Mucosa of descending colon (tissue), 3 donors: ENCODE results near the gene APBB2. TPM values are rescaled to one million over a fixed set of nuclear protein-coding genes. Genes with fewer than 3 reads are reported as not detected.

ENCODE experiments used
- ATAC-seq: fragments of 200-7000 bp; cut with Tn5 transposase; one replicate; pipeline ENCODE4 v1.9.1; 2020; ENCODE audit warnings: mild to moderate bottlenecking, moderate library complexity
- DNase-seq, 3 donors: peaks; one replicate each; pipeline ENCODE4 v3.0.0-alpha.2; 2020
- H3K36me3 ChIP-seq: fragments of 200-600 bp; one replicate; pipeline ENCODE4 v1.8.0; 2021; ENCODE audit warnings: low read depth, mild to moderate bottlenecking
- H3K4me1 ChIP-seq: fragments of 200-600 bp; one replicate; pipeline ENCODE4 v1.8.0; 2021; ENCODE audit warnings: low read depth, mild to moderate bottlenecking
- H3K4me3 ChIP-seq: fragments of 200-600 bp; one replicate; pipeline ENCODE4 v1.8.0; 2021; ENCODE audit warnings: mild to moderate bottlenecking
- H3K9me3 ChIP-seq: fragments of 200-600 bp; one replicate; pipeline ENCODE4 v1.8.0; 2021; ENCODE audit warnings: mild to moderate bottlenecking
- intact Hi-C, 2 donors: fragments of 100-400 bp; cut with DNase I in 1 of 2; cut with micrococcal nuclease in 1 of 2; formaldehyde crosslinking; loops; one replicate each; pipeline versions ENCODE4 v1.11.0 to v1.11.1; 2022; cut with DNase I, micrococcal nuclease
- total RNA-seq, 3 donors: library from RNA; stranded (reverse); fragmentation: NEBNext Ultra II Directional in 2 of 3; extraction: Animal tissue kit (Norgen Biotek cat#: 25700) in 2 of 3; gene quantifications; one replicate each; pipeline versions ENCODE4 v1.2.1 to v1.2.4, GENCODE V29; 2021 to 2023
- TF ChIP-seq, protein P1 (sequence below): fragments of 200-600 bp; IDR thresholded peaks from one replicate; pipeline ENCODE4 v1.8.0; 2022; ENCODE audit warnings: antibody characterized with exemption, mild to moderate bottlenecking
- donor health status: DM: no; HTN: no; CAD: no; lungs with moderate emphysema.
- donor health status: DM: no; HTN: no; CAD: no.
- donor health status: DM: no; HTN: yes; CAD: no.

The APBB2 gene
- total RNA-seq, 3 donors from 2014 or later: 26.3 to 68.3 (median 29.6) TPM

GRCh38 chr4:41122309-41122708 lies 92.0 kb downstream of the APBB2 start:
- TF ChIP-seq, protein P1, sequence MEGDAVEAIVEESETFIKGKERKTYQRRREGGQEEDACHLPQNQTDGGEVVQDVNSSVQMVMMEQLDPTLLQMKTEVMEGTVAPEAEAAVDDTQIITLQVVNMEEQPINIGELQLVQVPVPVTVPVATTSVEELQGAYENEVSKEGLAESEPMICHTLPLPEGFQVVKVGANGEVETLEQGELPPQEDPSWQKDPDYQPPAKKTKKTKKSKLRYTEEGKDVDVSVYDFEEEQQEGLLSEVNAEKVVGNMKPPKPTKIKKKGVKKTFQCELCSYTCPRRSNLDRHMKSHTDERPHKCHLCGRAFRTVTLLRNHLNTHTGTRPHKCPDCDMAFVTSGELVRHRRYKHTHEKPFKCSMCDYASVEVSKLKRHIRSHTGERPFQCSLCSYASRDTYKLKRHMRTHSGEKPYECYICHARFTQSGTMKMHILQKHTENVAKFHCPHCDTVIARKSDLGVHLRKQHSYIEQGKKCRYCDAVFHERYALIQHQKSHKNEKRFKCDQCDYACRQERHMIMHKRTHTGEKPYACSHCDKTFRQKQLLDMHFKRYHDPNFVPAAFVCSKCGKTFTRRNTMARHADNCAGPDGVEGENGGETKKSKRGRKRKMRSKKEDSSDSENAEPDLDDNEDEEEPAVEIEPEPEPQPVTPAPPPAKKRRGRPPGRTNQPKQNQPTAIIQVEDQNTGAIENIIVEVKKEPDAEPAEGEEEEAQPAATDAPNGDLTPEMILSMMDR: no peak
- ATAC-seq: peak; percentile 64
- no peaks in the 10 kb centered on the region for H3K9me3 ChIP-seq
- no peak for DNase-seq
- intact Hi-C loops: no loop called here
- H3K4me3 ChIP-seq: no peak overlapping the region
- H3K4me1 ChIP-seq: peaks cover 13% of the 10 kb centered on the region
- no peaks in the 10 kb centered on the region for H3K36me3 ChIP-seq

DNA sequence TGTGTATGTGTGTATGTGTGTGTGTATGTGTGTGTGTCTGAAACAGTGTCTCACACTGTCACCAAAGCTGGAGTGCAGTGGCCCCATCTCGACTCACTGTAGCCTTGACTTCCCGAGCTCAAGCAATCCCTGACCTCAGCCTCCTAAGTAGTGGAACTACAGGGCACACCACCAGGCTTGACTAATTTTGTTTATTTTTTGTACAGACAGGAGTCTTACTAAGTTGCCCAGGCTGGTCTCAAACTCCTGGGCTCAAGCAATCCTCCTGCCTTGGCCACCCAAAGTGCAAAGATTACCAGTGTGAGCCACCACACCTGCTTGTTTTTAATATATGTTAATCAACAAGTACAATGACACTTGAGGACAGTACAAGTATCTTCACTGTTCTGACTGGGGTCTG lies 92.4 kb downstream of the APBB2 start:
- no peak overlapping the region for H3K4me3 ChIP-seq
- no peak for DNase-seq
- peaks cover 13% of the 10 kb centered on the region for H3K4me1 ChIP-seq
- TF ChIP-seq, protein P1: no peak
- H3K9me3 ChIP-seq: no peaks in the 10 kb centered on the region
- intact Hi-C loops: no loop called here
- no peak for ATAC-seq
- no peaks in the 10 kb centered on the region for H3K36me3 ChIP-seq

- TF ChIP-seq, protein P1: no peak
- Histone ChIP-seq H3K36me3 (no peaks in the 10 kb centered on the region), H3K4me1 (peaks cover 13% of the 10 kb centered on the region), H3K9me3 (no peaks in the 10 kb centered on the region), H3K4me3 (no peak overlapping the region)
- peak; percentile 28 for ATAC-seq
- intact Hi-C loops: no loop called here
- no peak for DNase-seq
These were observed 93.8 kb downstream of the APBB2 start for GRCh38 chr4:41120297-41121217.

DNA sequence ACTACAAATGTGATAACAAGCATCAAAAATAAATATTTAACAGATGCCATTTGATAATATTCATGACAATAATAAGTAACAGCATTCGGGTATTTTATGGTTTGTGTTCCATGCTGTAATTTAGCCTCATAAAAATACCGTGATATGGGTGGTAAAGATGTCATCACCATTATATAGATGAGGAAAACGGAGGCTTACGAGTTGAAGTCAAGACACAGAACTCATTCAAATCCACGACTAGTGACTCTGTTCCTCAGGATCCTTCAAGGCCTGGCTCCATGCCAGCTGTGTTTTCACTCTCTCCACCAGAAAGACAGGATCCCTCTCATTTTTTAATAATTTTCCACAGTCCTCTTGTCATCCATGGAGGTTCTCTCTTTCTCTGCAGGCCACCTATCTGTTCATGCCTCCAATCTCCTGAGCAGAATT lies 94.5 kb downstream of the APBB2 start:
- intact Hi-C loops: no loop called here
- ATAC-seq: peak; percentile 77
- H3K4me3 ChIP-seq: no peak overlapping the region
- TF ChIP-seq, protein P1: no peak
- no peaks in the 10 kb centered on the region for H3K36me3 ChIP-seq
- no peak for DNase-seq
- peaks cover 13% of the 10 kb centered on the region for H3K4me1 ChIP-seq
- H3K9me3 ChIP-seq: no peaks in the 10 kb centered on the region

DNA sequence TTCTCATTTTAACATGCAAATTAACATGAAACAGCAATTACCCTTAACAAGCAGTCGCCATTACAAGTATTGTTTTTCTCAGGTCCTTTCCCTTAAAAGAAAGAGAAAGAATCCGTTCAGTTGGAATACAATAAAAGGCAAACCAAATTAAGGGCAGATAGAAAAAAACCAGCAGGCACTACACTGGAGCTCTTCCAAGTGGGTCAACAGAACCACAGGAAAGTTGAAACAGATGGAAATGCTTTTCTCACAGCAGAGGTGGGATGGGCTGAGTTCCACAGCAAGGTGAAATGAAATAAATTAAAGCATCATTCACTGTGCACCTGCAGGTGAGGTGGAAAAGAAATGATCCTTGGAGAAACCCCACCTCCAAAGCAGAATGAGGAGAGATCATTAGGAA lies 102.6 kb downstream of the APBB2 start:
- Histone ChIP-seq H3K4me1 (no peaks in the 10 kb centered on the region), H3K9me3 (no peaks in the 10 kb centered on the region), H3K36me3 (no peaks in the 10 kb centered on the region), H3K4me3 (no peak overlapping the region)
- intact Hi-C loops: no loop called here
- DNase-seq (no peak), ATAC-seq (no peak)
- TF ChIP-seq, protein P1: no peak
